HG03442 (cell line): ENCODE data around the gene CDH24.

Experiments used
- ATAC-seq: cut with Tn5 transposase; IDR thresholded peaks from one replicate; pipeline ENCODE4 v1.9.1; 2021; ENCODE audit warnings: mild to moderate bottlenecking, moderate library complexity; ENCODE audit not compliant: unreplicated experiment

Gene CDH24

GRCh38 chr14:23047751-23048693, 9.3 kb downstream of the CDH24 start:
- ATAC-seq = no peak

GRCh38 chr14:23047034-23047634, 10.2 kb downstream of the CDH24 start:
- no peak for ATAC-seq

- ATAC-seq = no peak
Measured at GRCh38 chr14:23045419-23046357, 11.6 kb downstream of the CDH24 start.

GRCh38 chr14:23044840-23045239, 12.5 kb downstream of the CDH24 start:
- ATAC-seq = no peak

GRCh38 chr14:23043754-23044153, 13.6 kb downstream of the CDH24 start:
- no peak for ATAC-seq

GRCh38 chr14:23043145-23043544, 14.2 kb downstream of the CDH24 start:
- no peak for ATAC-seq

- no peak for ATAC-seq
Measured at GRCh38 chr14:23042162-23042965, 15.0 kb downstream of the CDH24 start, which contains the start of gene PSMB11. TSS of gene PSMB11 (plus strand) at chr14:23042212. CDS start at chr14:23042226, 14 bp downstream.

GRCh38 chr14:23041729-23042128, 15.6 kb downstream of the CDH24 start:
- no peak for ATAC-seq

- ATAC-seq = no peak
Measured at GRCh38 chr14:23040100-23040499, 17.2 kb downstream of the CDH24 start.

- ATAC-seq = no peak
Measured at GRCh38 chr14:23035303-23036144, 21.8 kb downstream of the CDH24 start.

- ATAC-seq = peak; percentile 94
Measured at GRCh38 chr14:23034498-23035302, 22.6 kb downstream of the CDH24 start, which contains the start of gene PSMB5. TSS of gene PSMB5 (minus strand) at chr14:23034900. CDS start at chr14:23034881, 19 bp downstream.

GRCh38 chr14:23033801-23034497, 23.4 kb downstream of the CDH24 start:
- no peak for ATAC-seq

GRCh38 chr14:23033251-23033727, 24.0 kb downstream of the CDH24 start:
- ATAC-seq = no peak

GRCh38 chr14:23030936-23031335, 26.4 kb downstream of the CDH24 start:
- no peak for ATAC-seq

- no peak for ATAC-seq
Measured at GRCh38 chr14:23028799-23029198, 28.5 kb downstream of the CDH24 start.

- no peak for ATAC-seq
Measured at GRCh38 chr14:23025151-23025814, 32.0 kb downstream of the CDH24 start.

- no peak for ATAC-seq
Measured at GRCh38 chr14:23024612-23025075, 32.7 kb downstream of the CDH24 start.
